HEK293T (cell line): ENCODE data around the gene DECR2.

Experiments used
- ARNT ChIP-seq: fragments of 450-650 bp; IDR thresholded peaks from 2 replicates; pipeline ENCODE4 v1.6.1; 2017; ENCODE audit warnings: mild to moderate bottlenecking
- ELF4 ChIP-seq: fragments of 450-650 bp; IDR thresholded peaks from 2 replicates; pipeline ENCODE4 v1.6.1; 2017; ENCODE audit warnings: antibody characterized with exemption
- FOXM1 ChIP-seq: fragments of 450-650 bp; IDR thresholded peaks from 2 replicates; pipeline ENCODE4 v1.6.1; 2017; ENCODE audit warnings: mild to moderate bottlenecking, borderline replicate concordance
- SP1 ChIP-seq: fragments of 450-650 bp; IDR thresholded peaks from 2 replicates; pipeline ENCODE4 v1.6.1; 2017

DNA sequence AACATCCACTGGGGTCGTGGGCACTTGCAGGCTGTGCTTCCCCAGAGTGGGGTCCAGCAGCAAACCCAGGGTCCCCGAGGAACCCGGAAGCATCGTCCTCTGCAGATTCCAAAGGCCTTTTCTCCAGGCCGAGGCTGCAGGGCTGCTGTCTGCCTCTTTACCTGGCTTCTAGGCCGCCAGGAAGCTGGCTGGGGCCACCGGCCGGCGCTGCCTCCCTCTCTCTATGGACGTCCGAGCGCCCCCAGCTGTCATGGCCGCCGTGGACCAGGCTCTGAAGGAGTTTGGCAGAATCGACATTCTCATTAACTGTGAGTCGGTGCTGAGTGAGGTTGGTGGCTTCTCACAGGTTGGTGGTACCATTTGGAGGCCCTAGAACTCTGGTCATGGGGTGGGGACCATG is 5.6 kb downstream of the DECR2 start:
- no peak for TF ChIP-seq ARNT
- no peak for TF ChIP-seq FOXM1
- no peak for TF ChIP-seq ELF4
- no peak for TF ChIP-seq SP1
